HG03457 (cell line): Measurements from ENCODE around the gene GGA2.
"Not testable (repeated sequence)": the region's sequence is repeated elsewhere in the genome, so short reads cannot be mapped to it uniquely, and the experiment has no call there.

ENCODE experiments used
- ATAC-seq: cut with Tn5 transposase; IDR thresholded peaks from one replicate; pipeline ENCODE4 v1.9.1; 2021; ENCODE audit warnings: moderate number of reproducible peaks; ENCODE audit not compliant: unreplicated experiment

The GGA2 gene

DNA sequence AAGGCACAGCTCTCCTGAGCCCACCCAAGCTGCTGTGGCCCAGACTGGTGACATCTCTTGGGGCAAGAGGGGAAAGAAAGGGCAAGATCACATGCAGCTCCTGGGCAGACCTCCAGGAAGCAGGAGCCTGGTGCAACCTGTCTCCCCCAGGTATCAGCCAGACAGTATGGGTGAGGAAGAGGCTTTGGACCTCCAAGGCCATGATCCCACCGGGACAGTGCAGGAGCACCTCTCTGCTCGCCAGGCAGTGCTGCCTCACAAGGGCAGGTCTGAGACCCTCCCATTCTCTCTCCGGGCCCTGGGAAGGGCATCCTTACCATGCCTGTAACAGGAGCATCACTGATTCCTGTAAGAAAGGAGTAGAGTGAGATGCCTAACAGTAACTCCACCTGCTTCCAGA is 31.7 kb downstream of the GGA2 start:
- ATAC-seq, result no peak

GRCh38 chr16:23476289-23476688 is 34.0 kb downstream of the GGA2 start:
- no peak for ATAC-seq

- ATAC-seq, result no peak
Observed at GRCh38 chr16:23469814-23470213, 40.5 kb downstream of the GGA2 start.

DNA sequence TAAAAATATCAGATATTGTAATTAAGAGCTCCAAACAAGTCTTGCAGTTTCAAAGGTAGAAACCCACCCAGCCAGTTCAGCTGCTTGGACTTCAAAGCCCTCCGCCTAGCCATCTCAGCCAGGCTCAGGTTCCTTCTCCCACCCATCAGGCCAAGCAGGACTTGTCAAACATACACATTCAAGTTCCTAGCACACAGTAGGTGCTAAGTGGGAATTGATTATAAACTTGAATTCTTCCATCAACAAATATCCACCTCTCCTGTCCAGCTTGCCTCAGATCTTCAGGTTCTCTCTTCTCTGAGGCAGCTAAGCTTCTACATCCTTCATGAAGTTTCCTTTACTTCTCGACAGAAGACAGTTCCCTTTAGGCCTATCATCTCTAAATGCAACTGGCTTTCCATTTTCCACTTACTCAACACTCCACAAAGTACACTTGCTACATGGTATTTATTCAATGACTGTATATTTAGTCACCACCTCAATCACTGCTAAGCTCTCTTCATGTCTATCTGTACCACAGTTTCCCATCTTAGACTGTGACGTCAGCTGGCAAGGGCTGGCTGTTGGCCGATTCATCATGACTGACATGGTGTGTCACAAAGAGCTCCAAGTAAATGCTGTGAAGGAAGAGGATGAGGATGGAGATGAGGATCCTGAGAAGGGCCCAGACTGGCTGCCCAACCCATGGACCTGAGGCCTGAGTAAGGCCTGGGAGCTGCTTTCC is 44.0 kb downstream of the GGA2 start:
- ATAC-seq, result no peak

- no peak for ATAC-seq
Observed at GRCh38 chr16:23465179-23465578, 45.1 kb downstream of the GGA2 start.

GRCh38 chr16:23464196-23464595 is 46.1 kb downstream of the GGA2 start:
- no peak for ATAC-seq

GRCh38 chr16:23462994-23463393 is 47.3 kb downstream of the GGA2 start:
- not testable (repeated sequence) for ATAC-seq

DNA sequence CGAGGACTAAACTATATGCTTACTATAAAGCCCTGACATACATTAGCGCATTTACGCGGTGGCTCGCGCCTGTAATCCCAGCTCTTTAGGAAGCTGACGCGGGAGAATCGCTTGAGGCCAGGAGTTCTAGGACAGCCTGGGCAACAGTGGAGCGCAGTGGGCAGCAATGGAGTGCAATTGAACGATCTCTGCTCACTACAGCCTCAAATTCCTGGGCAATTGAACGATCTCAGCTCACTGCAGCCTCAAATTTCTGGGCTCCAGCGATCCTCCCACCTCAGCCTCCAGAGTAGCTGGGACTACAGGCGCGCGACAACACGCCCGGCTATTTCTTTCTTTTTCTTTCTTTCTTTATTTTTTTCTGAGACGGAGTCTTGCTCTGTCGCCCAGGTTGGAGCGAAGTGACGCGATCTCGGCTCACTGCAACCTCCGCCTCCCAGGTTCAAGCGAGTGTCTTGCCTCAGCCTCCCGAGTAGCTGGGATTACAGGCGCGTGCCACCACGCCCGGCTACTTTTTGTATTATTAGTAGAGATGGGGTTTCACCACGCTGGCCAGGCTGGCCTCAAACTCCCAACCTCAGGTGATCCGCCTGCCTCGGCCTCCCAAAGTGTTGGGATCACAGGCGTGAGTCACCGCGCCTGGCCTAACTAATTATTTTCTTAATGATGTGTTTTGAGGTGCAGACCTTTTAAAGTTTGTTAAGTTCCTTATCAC is 56.8 kb downstream of the GGA2 start:
- no peak for ATAC-seq

DNA sequence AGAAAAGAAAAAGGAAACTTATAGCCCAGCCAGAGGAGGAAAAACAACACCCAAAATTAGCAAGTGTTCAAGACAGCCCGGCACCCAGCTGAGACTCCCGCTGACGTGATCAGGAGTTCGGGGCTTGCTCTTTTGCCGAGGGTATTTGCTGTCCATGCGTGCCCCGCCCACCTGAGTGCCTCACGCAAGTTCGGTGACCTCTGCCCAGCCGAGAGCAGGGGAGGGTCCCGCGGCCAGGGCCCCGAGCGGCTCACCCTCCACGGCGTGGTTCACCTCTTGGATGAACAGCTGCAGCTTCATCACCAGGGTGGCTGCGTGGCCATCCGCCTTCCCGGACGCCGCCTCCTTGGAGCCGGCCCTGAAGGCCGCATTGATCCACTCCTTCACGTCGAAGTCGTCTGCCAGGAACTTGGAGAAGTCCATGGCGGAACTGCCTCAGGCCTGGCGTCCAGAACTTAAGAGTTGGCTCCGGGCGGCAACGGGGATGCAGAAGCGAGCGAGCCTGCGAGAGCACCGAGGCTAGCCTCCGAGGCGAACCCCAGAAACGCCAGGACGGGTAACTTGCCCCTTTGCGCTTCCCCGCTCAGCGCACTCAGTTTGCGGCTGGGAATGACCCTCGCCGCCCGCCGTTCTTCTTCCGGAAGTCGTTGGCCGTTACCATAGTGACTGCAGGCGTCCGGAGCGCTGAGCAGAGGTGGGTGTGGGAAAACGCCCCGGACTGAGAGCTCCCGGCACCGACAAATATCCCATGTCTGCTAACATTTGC is 57.5 kb downstream of the GGA2 start, which contains the start of gene COG7:
Gene COG7 (minus strand): TSS at position 618 of the 766 bp plus-strand sequence. CDS start 195 bp downstream, at position 423.
- peak; percentile 64 for ATAC-seq

DNA sequence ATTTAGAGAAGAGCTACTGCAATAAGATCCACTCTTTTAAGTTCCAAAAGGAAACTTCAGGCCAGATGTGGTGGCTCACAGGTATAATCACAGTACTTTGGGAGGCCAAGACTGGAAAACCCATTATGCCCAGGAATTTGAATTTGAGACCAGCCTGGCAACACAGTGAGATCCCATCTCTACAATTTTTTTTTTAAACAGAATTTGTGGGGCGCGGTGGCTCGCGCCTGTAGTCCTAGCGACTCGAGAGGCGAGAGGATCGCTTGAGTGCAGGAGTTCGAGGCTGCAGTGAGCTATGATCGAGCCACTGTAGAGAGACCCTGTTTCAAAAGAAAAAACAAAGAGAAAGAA is 58.1 kb downstream of the GGA2 start:
- no peak for ATAC-seq

GRCh38 chr16:23448392-23448791 is 61.9 kb downstream of the GGA2 start:
- ATAC-seq, result no peak

GRCh38 chr16:23437542-23437941 is 72.8 kb downstream of the GGA2 start:
- not testable (repeated sequence) for ATAC-seq

DNA sequence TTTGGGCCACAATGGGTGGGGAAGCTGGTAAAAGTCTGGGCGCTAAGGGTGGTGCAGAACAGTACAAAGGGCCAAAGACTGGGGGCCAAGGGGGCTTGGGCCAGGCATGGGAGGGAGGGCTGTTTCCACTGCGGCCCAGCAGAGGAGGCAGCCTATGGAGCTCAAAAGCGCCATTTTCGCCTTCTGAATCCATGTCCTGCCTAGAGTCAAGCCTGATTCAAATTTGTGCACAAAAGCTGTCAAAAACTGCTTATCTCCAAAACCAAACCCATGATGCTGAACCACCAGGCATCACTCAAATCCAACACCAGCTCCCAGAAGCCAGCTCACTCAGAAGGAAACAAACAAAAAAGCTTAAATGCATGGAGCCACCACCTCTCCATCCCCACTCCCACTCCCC is 73.3 kb downstream of the GGA2 start:
- no peak for ATAC-seq

DNA sequence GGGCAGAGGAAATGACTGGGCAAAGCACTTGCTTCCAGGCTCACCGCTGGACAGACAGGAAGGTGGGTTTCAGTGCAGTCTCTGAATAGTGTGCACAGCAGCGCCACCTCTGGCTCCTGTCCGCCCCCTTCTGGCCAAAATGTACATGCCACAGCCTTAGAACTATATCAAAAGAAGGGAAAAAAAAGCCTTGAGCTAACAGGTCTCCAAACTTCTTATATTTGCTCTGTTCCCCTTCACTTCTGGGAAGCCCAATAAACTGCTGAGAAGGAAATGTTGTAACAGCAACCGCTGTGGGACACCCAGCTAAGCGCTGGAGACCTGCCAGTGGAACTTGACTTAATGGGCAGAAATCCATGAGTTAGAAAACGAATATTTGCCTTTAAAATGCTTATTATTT is 74.8 kb downstream of the GGA2 start:
- ATAC-seq, result no peak

- no peak for ATAC-seq
Observed at GRCh38 chr16:23434380-23434779, 75.9 kb downstream of the GGA2 start.

DNA sequence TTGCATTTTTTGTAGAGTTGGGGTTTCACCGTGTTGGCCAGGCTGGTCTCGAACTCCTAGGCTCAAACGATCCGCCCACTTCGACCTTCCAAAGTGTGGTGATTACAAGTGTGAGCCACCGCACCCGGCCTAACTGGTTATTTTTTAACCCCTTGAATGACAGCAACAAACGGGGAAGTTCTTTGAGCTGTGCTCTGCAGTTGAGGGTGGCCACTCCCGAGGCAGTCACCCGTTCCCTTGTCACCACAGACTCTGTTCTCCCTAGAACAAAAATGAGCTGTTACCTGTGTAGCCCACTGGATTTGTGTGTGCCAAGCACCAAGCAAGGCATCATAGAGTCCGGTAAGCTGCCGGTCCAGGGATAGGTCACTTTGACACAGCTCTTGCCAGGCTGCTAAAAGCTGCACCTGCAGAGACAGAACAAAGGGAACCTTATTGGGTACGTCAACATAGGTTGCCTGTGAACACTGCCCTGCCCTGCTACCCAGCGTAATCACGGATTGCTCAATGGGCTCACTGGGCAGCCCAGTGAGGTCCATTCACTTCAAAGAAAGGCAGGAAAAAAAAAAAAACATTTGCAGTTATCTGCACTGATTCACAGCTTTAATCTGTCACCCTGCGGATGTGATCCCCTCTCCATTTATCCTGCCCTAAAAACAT is 76.9 kb downstream of the GGA2 start:
- ATAC-seq, result no peak

- no peak for ATAC-seq
Observed at GRCh38 chr16:23432176-23433128, 77.8 kb downstream of the GGA2 start.

DNA sequence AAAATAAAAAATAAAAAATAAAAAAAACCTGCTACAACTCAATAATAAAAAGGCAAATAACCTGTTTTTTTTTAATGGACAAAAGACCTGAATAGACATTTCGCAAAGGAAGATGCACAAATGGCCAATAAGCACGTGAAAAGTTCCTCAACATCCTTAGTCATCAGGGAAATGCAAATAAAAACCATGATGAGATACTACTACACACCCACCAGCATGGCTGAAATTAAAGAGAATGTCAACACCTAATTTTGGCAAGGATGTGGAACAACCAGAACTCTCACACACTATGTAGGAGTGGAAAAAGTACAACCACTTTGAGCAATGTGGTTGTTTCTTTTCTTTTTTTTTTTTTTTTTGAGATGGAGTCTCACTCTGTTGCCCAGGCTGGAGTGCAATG is 81.9 kb downstream of the GGA2 start:
- no peak for ATAC-seq

DNA sequence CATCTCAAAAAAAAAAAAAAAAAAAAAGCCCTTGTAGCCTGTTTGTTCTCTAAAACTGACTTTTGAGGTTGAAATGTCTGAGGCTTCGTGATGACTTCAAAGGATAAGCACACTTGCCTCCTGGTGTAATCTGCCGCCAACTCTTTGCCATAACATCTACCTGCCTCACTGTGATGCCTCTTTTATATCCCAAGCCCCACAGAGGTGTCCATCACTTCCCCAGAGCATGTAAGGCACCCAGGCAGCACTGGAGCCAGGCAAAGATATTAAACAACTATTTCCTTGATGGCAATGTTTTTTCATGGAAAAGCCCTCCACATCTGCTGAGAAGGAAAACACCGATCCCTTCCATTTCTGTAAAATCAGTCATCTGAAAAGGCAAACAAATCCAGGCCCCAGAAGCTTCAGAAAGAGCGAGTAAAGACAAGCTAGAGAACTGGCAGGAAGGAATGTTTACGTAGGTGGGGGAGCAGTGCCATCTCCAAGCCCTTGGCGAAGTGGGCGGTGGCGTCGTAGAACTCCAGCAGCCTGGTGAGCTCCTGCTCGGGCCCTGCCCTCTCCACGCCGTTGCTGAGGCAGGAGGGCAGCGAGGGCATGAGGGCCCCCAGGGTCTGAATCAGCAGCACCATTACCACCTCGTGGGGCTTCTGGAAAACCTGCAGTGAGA is 85.9 kb downstream of the GGA2 start:
- ATAC-seq, result no peak
